ENCODE results near the gene PLXNA2.

The PLXNA2 gene

GRCh38 chr1:208036918-208037766, 207.0 kb downstream of the PLXNA2 start:
- no peak for DNase-seq

GRCh38 chr1:208036106-208036808, 207.9 kb downstream of the PLXNA2 start:
- no peak for DNase-seq

GRCh38 chr1:208034135-208034534, 210.0 kb downstream of the PLXNA2 start:
- no peak for DNase-seq

- DNase-seq: no peak
Measured at GRCh38 chr1:208033236-208033635, 210.9 kb downstream of the PLXNA2 start.

- no peak for DNase-seq
Measured at GRCh38 chr1:208031932-208032320, 212.3 kb downstream of the PLXNA2 start.

- DNase-seq: no peak
Measured at GRCh38 chr1:208031316-208031931, 212.8 kb downstream of the PLXNA2 start.

GRCh38 chr1:208030288-208031091, 213.7 kb downstream of the PLXNA2 start:
- DNase-seq: no peak

GRCh38 chr1:208029381-208030287, 214.6 kb downstream of the PLXNA2 start:
- DNase-seq: no peak

- DNase-seq: no peak
Measured at GRCh38 chr1:208028526-208028925, 215.7 kb downstream of the PLXNA2 start.

GRCh38 chr1:208027861-208028260, 216.3 kb downstream of the PLXNA2 start:
- DNase-seq: no peak

GRCh38 chr1:208026880-208027438, 217.2 kb downstream of the PLXNA2 start:
- no peak for DNase-seq

- DNase-seq: no peak
Measured at GRCh38 chr1:208025031-208025430, 219.2 kb downstream of the PLXNA2 start.

- no peak for DNase-seq
Measured at GRCh38 chr1:208024406-208024805, 219.8 kb downstream of the PLXNA2 start.

GRCh38 chr1:208019257-208019656, 224.9 kb downstream of the PLXNA2 start:
- DNase-seq: no peak

- no peak for DNase-seq
Measured at GRCh38 chr1:208015255-208015654, 228.9 kb downstream of the PLXNA2 start.

GRCh38 chr1:208013210-208013609, 231.0 kb downstream of the PLXNA2 start:
- no peak for DNase-seq

- no peak for DNase-seq
Measured at GRCh38 chr1:208012721-208013120, 231.5 kb downstream of the PLXNA2 start.

- DNase-seq: no peak
Measured at GRCh38 chr1:208010487-208011071, 233.6 kb downstream of the PLXNA2 start.

GRCh38 chr1:208009706-208010444, 234.3 kb downstream of the PLXNA2 start:
- DNase-seq: no peak

- no peak for DNase-seq
Measured at GRCh38 chr1:208009303-208009702, 234.9 kb downstream of the PLXNA2 start.

Measured in stimulated activated CD4-positive, alpha-beta T cell treated with anti-CD3 and anti-CD28 coated beads, Interleukin-1b, Interleukin-23, amount 100 ng/mL, for 48 hours (primary cell).